Fibroblast of mammary gland (primary cell): ENCODE data around the gene CCDC85C.

Experiments used
- DNase-seq: peaks from one replicate; pipeline ENCODE4 v3.0.0-alpha.2; 2010; ENCODE audit warnings: low read depth
- H3K4me3 ChIP-seq: 2 replicates; pipeline ENCODE4 v1.5.1; 2011; ENCODE audit warnings: low read depth, mild to moderate bottlenecking, low read length, moderate library complexity; ENCODE audit not compliant: control insufficient read depth
- CTCF ChIP-seq: conservative IDR thresholded peaks from 2 replicates; pipeline ENCODE4 v1.5.1; 2011; ENCODE audit warnings: low read depth, low read length, inconsistent platforms; ENCODE audit not compliant: control insufficient read depth, insufficient read depth

Gene CCDC85C

GRCh38 chr14:99538733-99539132, 65.3 kb downstream of the CCDC85C start:
- TF ChIP-seq CTCF, result no peak
- no peak for DNase-seq
- no peak overlapping the region for H3K4me3 ChIP-seq

GRCh38 chr14:99538275-99538674, 65.7 kb downstream of the CCDC85C start:
- no peak for DNase-seq
- H3K4me3 ChIP-seq, result no peak overlapping the region
- no peak for TF ChIP-seq CTCF

- H3K4me3 ChIP-seq, result no peak overlapping the region
- no peak for TF ChIP-seq CTCF
- peak; percentile 44 for DNase-seq
These were observed 66.6 kb downstream of the CCDC85C start for GRCh38 chr14:99537399-99537798.

GRCh38 chr14:99535908-99536778, 67.9 kb downstream of the CCDC85C start:
- DNase-seq, result no peak
- TF ChIP-seq CTCF, result no peak

GRCh38 chr14:99535448-99535847, 68.6 kb downstream of the CCDC85C start:
- no peak for DNase-seq
- TF ChIP-seq CTCF, result no peak
- no peak overlapping the region for H3K4me3 ChIP-seq

More at GRCh38 chr14:99535908-99536778, 67.9 kb downstream of the CCDC85C start:
- no peak overlapping the region for H3K4me3 ChIP-seq

- DNase-seq, result no peak
- H3K4me3 ChIP-seq, result no peak overlapping the region
- TF ChIP-seq CTCF, result no peak
These were observed 69.1 kb downstream of the CCDC85C start for GRCh38 chr14:99534863-99535262.
